Measurements from ENCODE around the gene CDK14.
"Not testable (repeated sequence)": the region's sequence is repeated elsewhere in the genome, so short reads cannot be mapped to it uniquely, and the experiment has no call there.

CDK14 gene

GRCh38 chr7:91165006-91165845 lies 569.1 kb downstream of the CDK14 start:
- DNase-seq (ENCODE audit: low spot score) = no peak

- DNase-seq (ENCODE audit: low spot score) = no peak
Observed at GRCh38 chr7:91165846-91166230, 569.7 kb downstream of the CDK14 start.

- no peak for DNase-seq (ENCODE audit: low spot score)
Observed at GRCh38 chr7:91168871-91169829, 573.0 kb downstream of the CDK14 start.

GRCh38 chr7:91169830-91170191 lies 573.7 kb downstream of the CDK14 start:
- no peak for DNase-seq (ENCODE audit: low spot score)

GRCh38 chr7:91173265-91173664 lies 577.1 kb downstream of the CDK14 start:
- not testable (repeated sequence) for DNase-seq (ENCODE audit: low spot score)

GRCh38 chr7:91180746-91181145 lies 584.6 kb downstream of the CDK14 start:
- DNase-seq (ENCODE audit: low spot score) = no peak

- no peak for DNase-seq (ENCODE audit: low spot score)
Observed at GRCh38 chr7:91181949-91182348, 585.8 kb downstream of the CDK14 start.

GRCh38 chr7:91182819-91183764 lies 587.0 kb downstream of the CDK14 start:
- DNase-seq (ENCODE audit: low spot score) = no peak

- no peak for DNase-seq (ENCODE audit: low spot score)
Observed at GRCh38 chr7:91185771-91186170, 589.6 kb downstream of the CDK14 start.

- DNase-seq (ENCODE audit: low spot score) = no peak
Observed at GRCh38 chr7:91187061-91187460, 590.9 kb downstream of the CDK14 start.

- DNase-seq (ENCODE audit: low spot score) = no peak
Observed at GRCh38 chr7:91191771-91192170, 595.6 kb downstream of the CDK14 start.

GRCh38 chr7:91193141-91193540 lies 597.0 kb downstream of the CDK14 start:
- no peak for DNase-seq (ENCODE audit: low spot score)

- no peak for DNase-seq (ENCODE audit: low spot score)
Observed at GRCh38 chr7:91194841-91195240, 598.7 kb downstream of the CDK14 start.

- DNase-seq (ENCODE audit: low spot score) = no peak
Observed at GRCh38 chr7:91196058-91196457, 599.9 kb downstream of the CDK14 start.

GRCh38 chr7:91198371-91198770 lies 602.2 kb downstream of the CDK14 start:
- no peak for DNase-seq (ENCODE audit: low spot score)

- no peak for DNase-seq (ENCODE audit: low spot score)
Observed at GRCh38 chr7:91199601-91200000, 603.5 kb downstream of the CDK14 start.

GRCh38 chr7:91201442-91202113 lies 605.5 kb downstream of the CDK14 start:
- no peak for DNase-seq (ENCODE audit: low spot score)

- no peak for DNase-seq (ENCODE audit: low spot score)
Observed at GRCh38 chr7:91206361-91206960, 610.3 kb downstream of the CDK14 start.

GRCh38 chr7:91212582-91212981 lies 616.5 kb downstream of the CDK14 start:
- no peak for DNase-seq (ENCODE audit: low spot score)

- no peak for DNase-seq (ENCODE audit: low spot score)
Observed at GRCh38 chr7:91226411-91226810, 630.3 kb downstream of the CDK14 start.

- no peak for DNase-seq (ENCODE audit: low spot score)
Observed at GRCh38 chr7:91228327-91228726, 632.2 kb downstream of the CDK14 start.
